ENCODE results near the gene MYO16. TPM values are rescaled to one million over a fixed set of nuclear protein-coding genes. Genes with fewer than 3 reads are reported as not detected.
"Not testable (repeated sequence)": the region's sequence is repeated elsewhere in the genome, so short reads cannot be mapped to it uniquely, and the experiment has no call there.

MYO16 gene
- total RNA-seq, 2 experiments from 2014 or later, result 0.53 to 1.1 TPM

DNA sequence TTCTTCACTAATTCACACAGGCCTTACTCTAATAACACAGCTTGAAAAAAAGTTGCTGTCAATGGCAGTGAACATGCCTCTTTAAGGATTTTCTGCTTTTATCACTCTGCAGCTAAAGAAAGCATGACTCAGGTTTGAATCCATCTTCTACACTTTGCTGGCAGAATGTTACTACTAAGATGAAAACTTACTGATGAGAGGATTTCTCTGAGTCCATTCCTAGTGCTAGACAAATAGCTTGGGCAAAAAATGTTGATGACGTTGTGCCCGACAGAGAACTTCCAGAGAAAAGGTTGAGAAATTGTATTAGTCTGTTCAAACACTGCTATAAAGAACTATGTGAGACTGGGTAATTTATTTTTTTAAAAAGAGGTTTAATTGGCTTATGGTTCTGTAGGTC is 585.0 kb downstream of the MYO16 start:
- Mint-ChIP-seq H3K4me3 (no peak overlapping the region), H3K27ac (no peak overlapping the region), H3K27me3 (no peaks in the 10 kb centered on the region)

DNA sequence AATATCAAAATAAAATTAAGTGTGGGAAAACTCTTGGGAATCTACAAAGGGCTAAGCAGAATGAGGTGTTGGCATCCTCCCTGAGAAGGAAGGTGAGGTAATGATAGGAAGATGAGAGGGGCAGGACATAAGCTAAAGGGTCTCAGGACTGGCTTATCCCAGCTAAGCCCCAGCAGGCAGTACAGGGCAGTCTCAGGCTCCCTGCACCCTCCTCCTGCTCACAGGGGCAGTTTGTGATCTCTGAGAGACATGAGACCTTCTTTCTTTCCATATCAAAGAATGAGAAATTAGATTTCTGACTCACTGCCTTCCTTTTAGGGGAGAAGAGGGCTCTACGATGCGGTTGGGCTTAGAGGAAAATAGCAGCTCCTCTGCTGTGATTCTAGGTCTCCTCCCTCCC is 586.0 kb downstream of the MYO16 start:
- Mint-ChIP-seq H3K27ac (no peak overlapping the region), H3K4me3 (no peak overlapping the region), H3K4me1 (no peaks in the 10 kb centered on the region), H3K9me3 (no peaks in the 10 kb centered on the region), H3K36me3 (no peaks in the 10 kb centered on the region), H3K27me3 (no peaks in the 10 kb centered on the region)
- ATAC-seq (ENCODE audit: low read depth) (no peak), DNase-seq (no peak)
- POLR2A ChIA-PET, result no interaction called here

More for the DNA sequence above, 585.0 kb downstream of the MYO16 start:
- Mint-ChIP-seq H3K36me3 (no peaks in the 10 kb centered on the region), H3K9me3 (no peaks in the 10 kb centered on the region), H3K4me1 (no peaks in the 10 kb centered on the region)
- POLR2A ChIA-PET, result no interaction called here
- ATAC-seq (ENCODE audit: low read depth) (no peak), DNase-seq (no peak)

DNA sequence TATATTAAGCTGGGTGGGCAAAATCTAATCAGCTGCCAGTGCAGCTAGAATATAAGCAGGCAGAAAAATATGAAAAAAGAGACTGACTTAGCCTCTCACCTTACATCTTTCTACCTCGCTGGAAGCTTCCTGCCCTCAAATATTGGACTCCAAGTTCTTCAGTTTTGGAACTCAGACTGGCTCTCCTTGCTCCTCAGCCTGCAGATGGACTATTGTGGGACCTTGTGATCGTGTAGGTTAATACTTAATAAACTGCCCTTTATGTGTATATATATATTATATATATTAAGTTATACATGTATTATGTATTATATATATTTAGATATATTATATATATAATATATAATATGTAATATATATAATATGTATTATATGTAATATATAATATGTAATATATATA is 588.1 kb downstream of the MYO16 start:
- H3K36me3 Mint-ChIP-seq; H3K27me3 Mint-ChIP-seq; H3K27ac Mint-ChIP-seq; DNase-seq; H3K9me3 Mint-ChIP-seq; ATAC-seq (ENCODE audit: low read depth); H3K4me1 Mint-ChIP-seq; H3K4me3 Mint-ChIP-seq; POLR2A ChIA-PET: not testable (repeated sequence)

DNA sequence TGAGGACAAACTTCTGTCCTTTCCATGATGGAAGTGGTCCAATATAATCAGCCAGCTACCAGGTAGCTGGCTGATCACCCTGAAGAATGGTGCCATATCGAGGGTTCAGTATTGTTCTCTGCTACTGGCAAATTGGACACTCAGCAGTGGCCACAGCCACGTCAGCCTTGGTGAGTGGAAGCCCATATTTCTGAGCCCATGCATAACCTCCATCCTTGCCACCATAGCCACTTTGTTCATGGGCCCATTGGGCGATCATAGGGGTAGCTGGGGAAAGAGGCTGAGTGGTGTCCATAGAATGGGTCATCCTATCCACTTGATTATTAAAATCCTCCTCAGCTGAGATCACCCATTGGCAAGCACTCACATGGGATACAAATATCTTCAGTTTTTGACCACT is 591.2 kb downstream of the MYO16 start:
- no peaks in the 10 kb centered on the region for H3K36me3 Mint-ChIP-seq
- H3K27ac Mint-ChIP-seq, result no peak overlapping the region
- DNase-seq, result no peak
- H3K4me1 Mint-ChIP-seq, result no peaks in the 10 kb centered on the region
- H3K9me3 Mint-ChIP-seq, result peaks cover 4% of the 10 kb centered on the region
- POLR2A ChIA-PET, result no interaction called here
- H3K4me3 Mint-ChIP-seq, result no peak overlapping the region
- no peaks in the 10 kb centered on the region for H3K27me3 Mint-ChIP-seq
- no peak for ATAC-seq (ENCODE audit: low read depth)

DNA sequence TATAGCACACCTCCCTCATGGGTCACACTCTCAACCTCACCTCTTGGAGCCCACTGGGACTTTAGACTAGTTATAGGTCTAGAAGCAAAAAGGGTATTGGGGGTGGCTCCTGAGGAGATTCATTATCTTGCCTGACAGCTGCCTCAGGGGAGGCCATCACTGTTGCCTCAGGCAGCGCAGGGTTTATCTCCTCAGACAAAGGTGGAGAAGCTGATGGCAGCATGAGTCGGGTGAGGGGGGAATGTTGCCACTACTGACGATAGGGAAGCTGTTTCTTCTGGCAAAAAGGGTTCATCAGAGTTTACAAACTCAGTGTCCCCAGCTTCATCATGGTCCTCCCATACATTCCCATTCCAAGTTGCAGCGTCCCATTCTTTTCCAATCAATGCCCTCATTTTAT is 594.6 kb downstream of the MYO16 start:
- Mint-ChIP-seq H3K36me3 (no peaks in the 10 kb centered on the region), H3K27ac (no peak overlapping the region), H3K9me3 (peaks cover 4% of the 10 kb centered on the region), H3K4me3 (no peak overlapping the region), H3K4me1 (no peaks in the 10 kb centered on the region), H3K27me3 (no peaks in the 10 kb centered on the region)
- ATAC-seq (ENCODE audit: low read depth) (no peak), DNase-seq (no peak)
- POLR2A ChIA-PET, result no interaction called here

DNA sequence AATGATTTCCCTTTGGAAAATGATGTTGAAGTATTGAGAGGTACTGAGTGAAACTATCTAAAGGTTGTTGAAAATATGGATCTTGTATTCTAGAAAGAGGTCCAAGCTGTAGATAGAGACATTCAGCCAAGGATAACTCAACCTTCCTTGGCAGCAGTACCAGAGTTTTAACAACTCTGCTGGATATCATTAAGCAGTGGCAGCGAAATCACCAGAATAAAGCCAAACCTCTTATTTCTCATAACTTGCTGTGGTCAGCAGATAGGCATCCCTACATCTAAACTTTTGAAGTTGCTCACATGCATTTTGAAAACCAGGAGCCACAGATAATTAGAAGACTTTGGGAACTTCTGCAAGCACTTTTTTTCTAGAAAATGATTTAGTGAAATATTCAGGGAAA is 597.2 kb downstream of the MYO16 start:
- Mint-ChIP-seq H3K4me3 (no peak overlapping the region), H3K36me3 (no peaks in the 10 kb centered on the region), H3K9me3 (peaks cover 12% of the 10 kb centered on the region), H3K27me3 (peaks cover 1% of the 10 kb centered on the region), H3K4me1 (no peaks in the 10 kb centered on the region), H3K27ac (no peak overlapping the region)
- ATAC-seq (ENCODE audit: low read depth) (no peak), DNase-seq (no peak)
- POLR2A ChIA-PET, result no interaction called here

DNA sequence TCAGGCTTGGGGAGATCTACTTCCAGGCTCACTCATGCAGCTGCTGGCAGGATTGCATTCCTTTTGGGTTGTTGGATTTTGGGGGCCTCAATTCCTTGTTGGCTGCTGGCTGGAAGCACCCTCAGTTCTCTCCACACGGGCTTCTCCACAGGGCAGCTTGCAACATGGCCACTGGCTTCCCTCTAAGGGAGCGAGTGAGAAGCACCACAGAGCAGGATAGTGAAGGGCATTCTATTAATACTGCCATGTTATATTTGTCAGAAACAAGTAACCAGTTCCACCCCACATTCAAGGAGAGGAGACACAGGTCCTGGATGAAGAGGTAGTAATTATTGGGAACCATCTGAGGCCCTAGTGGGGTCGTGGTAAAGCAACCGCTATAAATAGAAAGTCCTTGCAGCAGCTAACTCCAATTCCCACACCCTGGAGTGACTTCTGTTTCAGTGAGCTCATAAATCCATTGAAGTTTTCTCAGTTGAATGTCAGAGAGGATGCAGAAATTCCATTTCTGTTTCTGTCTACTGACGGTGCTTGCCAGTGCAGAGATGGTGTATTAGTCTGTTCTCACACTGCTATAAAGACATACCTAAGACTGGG is 598.0 kb downstream of the MYO16 start:
- no peak for DNase-seq

DNA sequence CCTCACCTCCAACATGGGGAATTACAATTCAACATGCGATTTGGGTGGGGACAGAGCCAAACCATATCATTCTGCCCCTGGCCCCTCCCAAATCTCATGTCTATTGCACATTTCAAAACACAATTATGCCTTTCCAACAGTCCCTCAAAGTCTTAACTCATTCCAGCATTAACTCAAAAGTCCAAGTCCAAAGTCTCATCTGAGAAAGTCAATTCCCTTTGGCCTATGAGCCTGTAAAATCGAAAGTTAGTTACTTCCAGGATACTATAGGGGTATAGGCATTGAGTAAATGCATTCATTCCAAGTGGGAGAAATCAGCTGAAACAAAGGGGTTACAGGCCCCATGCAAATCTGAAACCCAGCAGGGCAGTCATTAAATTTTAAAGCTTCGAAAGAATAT is 598.8 kb downstream of the MYO16 start:
- Mint-ChIP-seq H3K4me1 (no peaks in the 10 kb centered on the region), H3K36me3 (no peaks in the 10 kb centered on the region), H3K27ac (no peak overlapping the region), H3K27me3 (peaks cover 1% of the 10 kb centered on the region), H3K4me3 (no peak overlapping the region), H3K9me3 (peaks cover 12% of the 10 kb centered on the region)
- DNase-seq (no peak), ATAC-seq (ENCODE audit: low read depth) (no peak)
- POLR2A ChIA-PET, result no interaction called here

More for the DNA sequence above, 598.0 kb downstream of the MYO16 start:
- no peak overlapping the region for H3K27ac Mint-ChIP-seq
- peaks cover 12% of the 10 kb centered on the region for H3K9me3 Mint-ChIP-seq
- peaks cover 1% of the 10 kb centered on the region for H3K27me3 Mint-ChIP-seq
- H3K4me1 Mint-ChIP-seq, result no peaks in the 10 kb centered on the region
- no peak for ATAC-seq (ENCODE audit: low read depth)
- H3K4me3 Mint-ChIP-seq, result no peak overlapping the region
- POLR2A ChIA-PET, result no interaction called here
- H3K36me3 Mint-ChIP-seq, result no peaks in the 10 kb centered on the region

DNA sequence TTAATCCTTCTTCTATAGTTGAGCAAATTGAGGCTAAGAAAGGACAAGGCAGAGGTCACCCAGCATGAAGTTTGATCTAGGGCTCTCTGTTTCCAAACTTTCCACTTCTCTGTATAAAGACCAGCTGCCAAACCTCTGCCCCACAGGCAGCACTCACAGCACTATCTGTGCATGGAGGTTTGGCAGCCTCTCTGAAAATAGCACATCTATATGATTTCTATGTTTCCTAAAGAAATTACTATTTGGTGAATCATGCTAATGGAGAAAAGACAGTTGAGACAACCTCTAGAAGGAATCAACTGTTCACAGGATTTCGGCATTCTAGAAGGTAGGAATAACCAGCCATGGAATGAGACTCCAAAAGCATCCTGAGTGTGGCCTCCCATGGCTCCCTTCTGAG is 602.5 kb downstream of the MYO16 start:
- ATAC-seq (ENCODE audit: low read depth) (no peak), DNase-seq (no peak)
- Mint-ChIP-seq H3K4me1 (no peaks in the 10 kb centered on the region), H3K9me3 (peaks cover 9% of the 10 kb centered on the region), H3K4me3 (no peak overlapping the region), H3K27me3 (peaks cover 1% of the 10 kb centered on the region), H3K27ac (no peak overlapping the region), H3K36me3 (no peaks in the 10 kb centered on the region)
- POLR2A ChIA-PET, result no interaction called here

DNA sequence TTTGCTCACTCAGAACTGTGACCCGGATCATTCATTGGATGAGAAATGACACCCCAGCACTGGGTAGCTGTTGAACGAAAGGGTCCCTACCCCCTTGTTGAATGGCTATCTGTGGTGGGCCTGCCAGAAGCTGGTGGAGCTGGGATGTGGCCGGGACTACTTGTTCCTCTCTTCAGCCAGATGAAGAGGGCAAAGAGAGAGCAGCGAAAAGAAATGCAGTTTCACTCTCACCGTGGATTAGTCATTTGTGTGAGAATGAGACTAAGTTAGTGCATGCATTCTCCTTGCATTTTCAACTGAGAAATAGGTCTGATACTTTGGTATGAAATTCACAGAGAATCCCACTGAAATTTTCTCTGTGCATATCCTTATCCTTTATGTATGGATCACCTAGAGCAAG is 603.9 kb downstream of the MYO16 start:
- no peaks in the 10 kb centered on the region for H3K4me1 Mint-ChIP-seq
- no peak for DNase-seq
- H3K27ac Mint-ChIP-seq, result no peak overlapping the region

DNA sequence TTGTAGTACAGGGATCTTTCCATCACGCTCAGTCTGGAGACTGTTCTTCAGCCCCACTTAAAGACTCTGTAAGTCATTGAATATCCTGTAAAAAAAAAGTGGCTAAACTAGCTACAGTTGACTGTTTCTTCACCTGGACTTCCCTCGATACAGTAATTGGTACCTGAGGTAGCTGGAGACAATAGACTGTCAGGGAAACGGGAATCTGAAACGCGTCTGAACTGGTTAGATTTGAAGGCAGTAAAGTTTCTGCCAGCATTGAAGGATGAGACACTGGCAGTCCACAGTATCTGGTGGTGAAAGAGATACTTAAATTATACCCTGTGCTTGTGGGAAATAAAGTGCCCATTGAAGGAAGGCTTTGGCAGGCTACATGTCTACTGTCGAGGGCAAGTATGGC is 606.5 kb downstream of the MYO16 start:
- no peaks in the 10 kb centered on the region for H3K36me3 Mint-ChIP-seq
- ATAC-seq (ENCODE audit: low read depth) (no peak), DNase-seq (no peak)
- POLR2A ChIA-PET, result no interaction called here
- H3K27ac Mint-ChIP-seq, result no peak overlapping the region
- H3K4me1 Mint-ChIP-seq, result no peaks in the 10 kb centered on the region
- H3K4me3 Mint-ChIP-seq, result no peak overlapping the region
- peaks cover 1% of the 10 kb centered on the region for H3K27me3 Mint-ChIP-seq
- H3K9me3 Mint-ChIP-seq, result no peaks in the 10 kb centered on the region

More for the DNA sequence above, 603.9 kb downstream of the MYO16 start:
- Mint-ChIP-seq H3K36me3 (no peaks in the 10 kb centered on the region), H3K4me3 (no peak overlapping the region), H3K27me3 (peaks cover 1% of the 10 kb centered on the region), H3K9me3 (peaks cover 9% of the 10 kb centered on the region)
- no peak for ATAC-seq (ENCODE audit: low read depth)
- POLR2A ChIA-PET, result no interaction called here

DNA sequence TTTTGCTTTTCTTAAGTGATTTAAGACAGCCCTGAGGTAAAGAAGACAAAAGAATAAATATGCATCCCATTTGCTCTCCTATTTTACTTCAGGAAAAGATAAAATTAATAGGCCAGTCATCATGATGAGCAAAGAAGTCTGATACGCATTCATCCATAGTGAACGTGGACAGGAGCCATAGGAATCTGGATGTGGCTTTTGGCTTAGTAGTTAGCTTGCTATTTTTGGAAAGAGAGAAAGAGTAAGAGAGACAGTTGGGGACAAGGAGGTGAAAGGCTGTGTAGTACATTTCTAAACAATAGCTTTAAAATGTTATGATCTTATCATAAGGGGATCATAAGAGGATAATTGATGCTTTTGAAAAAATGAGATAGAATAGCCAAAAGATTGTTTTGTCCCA is 611.7 kb downstream of the MYO16 start:
- Mint-ChIP-seq H3K9me3 (peaks cover 1% of the 10 kb centered on the region), H3K4me3 (no peak overlapping the region), H3K27ac (no peak overlapping the region), H3K27me3 (no peaks in the 10 kb centered on the region), H3K4me1 (no peaks in the 10 kb centered on the region), H3K36me3 (no peaks in the 10 kb centered on the region)
- ATAC-seq (ENCODE audit: low read depth) (no peak), DNase-seq (no peak)
- POLR2A ChIA-PET, result no interaction called here

DNA sequence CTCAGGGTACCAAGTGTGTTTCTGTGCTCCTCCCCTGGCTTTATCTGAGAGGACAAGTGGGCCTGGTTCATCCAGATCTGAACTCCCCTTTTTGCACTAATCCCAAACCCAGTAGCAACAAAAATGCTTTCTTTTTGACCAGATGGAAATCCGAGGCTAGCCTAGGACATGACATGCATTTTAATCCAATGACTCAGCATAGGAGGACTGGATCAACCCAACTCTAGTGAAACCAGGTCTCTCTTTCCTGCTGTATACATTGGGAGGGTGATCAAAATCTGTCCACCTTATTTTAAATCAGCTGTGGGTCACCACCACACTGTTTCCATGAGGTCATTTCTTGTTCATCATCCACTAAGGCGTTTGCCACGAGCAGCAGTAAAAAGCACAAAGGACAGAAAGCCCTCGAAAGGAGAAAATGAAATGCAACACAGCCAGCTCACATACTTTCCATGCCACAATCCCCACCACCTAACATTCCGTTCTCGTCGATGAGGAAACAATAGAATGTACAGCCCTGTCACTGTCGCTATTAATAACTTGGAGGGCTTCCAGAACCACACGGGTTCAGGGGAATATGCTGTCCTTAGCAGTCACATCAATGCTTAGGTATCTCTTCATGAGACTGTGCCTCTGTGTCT is 614.0 kb downstream of the MYO16 start:
- POLR2A ChIA-PET, result no interaction called here
- Mint-ChIP-seq H3K36me3 (no peaks in the 10 kb centered on the region), H3K4me3 (no peak overlapping the region), H3K9me3 (peaks cover 1% of the 10 kb centered on the region), H3K27me3 (no peaks in the 10 kb centered on the region), H3K27ac (no peak overlapping the region), H3K4me1 (no peaks in the 10 kb centered on the region)
- ATAC-seq (ENCODE audit: low read depth), result no peak
- no peak for DNase-seq

DNA sequence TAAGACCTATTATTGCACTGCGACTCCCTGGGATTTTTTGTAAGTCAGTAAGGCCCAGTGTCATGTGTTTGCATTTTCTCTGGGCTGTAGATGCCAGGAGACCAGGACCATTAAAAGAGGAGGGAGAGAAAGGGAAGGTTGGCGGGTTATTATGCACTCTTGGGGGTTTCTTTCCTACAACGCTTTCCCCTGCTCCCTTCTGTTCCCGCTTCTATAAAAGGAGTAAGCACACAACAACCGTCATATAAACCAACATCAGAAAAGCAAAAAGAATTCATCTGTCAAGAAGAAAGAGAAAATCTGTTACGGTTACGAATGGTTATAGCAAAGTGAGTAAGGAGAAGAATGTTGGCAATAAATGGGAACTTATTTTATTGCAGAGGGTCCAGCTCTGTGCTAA is 615.2 kb downstream of the MYO16 start:
- H3K36me3 Mint-ChIP-seq, result no peaks in the 10 kb centered on the region
- POLR2A ChIA-PET, result no interaction called here
- H3K9me3 Mint-ChIP-seq, result peaks cover 3% of the 10 kb centered on the region
- no peaks in the 10 kb centered on the region for H3K27me3 Mint-ChIP-seq
- DNase-seq (no peak), ATAC-seq (ENCODE audit: low read depth) (no peak)
- H3K27ac Mint-ChIP-seq, result no peak overlapping the region
- no peak overlapping the region for H3K4me3 Mint-ChIP-seq
- H3K4me1 Mint-ChIP-seq, result no peaks in the 10 kb centered on the region

DNA sequence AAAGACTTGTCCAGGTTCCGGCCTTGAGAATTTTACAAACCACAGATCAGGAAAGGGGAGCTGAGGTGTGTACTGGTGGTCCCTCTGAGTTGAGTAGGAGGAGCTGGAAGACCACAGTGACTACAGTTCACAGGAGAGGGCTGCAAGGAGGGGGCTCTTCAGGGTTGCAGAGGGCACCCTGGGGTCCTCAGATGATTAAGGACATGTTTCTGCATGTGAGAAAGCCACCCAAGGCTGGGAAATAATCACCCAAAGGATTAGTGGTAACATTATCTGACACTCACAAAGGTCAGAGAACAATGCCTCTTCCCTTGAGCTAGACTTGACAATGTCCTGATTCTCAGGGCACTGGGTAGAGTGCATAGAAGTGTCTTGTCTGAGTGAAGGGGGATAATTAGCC is 616.6 kb downstream of the MYO16 start:
- DNase-seq (no peak), ATAC-seq (ENCODE audit: low read depth) (no peak)
- no peak overlapping the region for H3K4me3 Mint-ChIP-seq
- H3K27me3 Mint-ChIP-seq, result no peaks in the 10 kb centered on the region
- POLR2A ChIA-PET, result no interaction called here
- H3K9me3 Mint-ChIP-seq, result peaks cover 3% of the 10 kb centered on the region
- H3K36me3 Mint-ChIP-seq, result no peaks in the 10 kb centered on the region
- H3K27ac Mint-ChIP-seq, result no peak overlapping the region
- H3K4me1 Mint-ChIP-seq, result no peaks in the 10 kb centered on the region
